ENCODE measurements around the gene TUBB6. TPM values are rescaled to one million over a fixed set of nuclear protein-coding genes. Genes with fewer than 3 reads are reported as not detected.

The TUBB6 gene
- total RNA-seq (2022; extraction: Qiagen RNA extraction), result 199 to 228 TPM (median 208 TPM) in 5 replicates

GRCh38 chr18:12307701-12308385 is at the start of gene TUBB6:
TUBB6 (plus strand) TSS chr18:12308241; CDS start chr18:12308293, 52 bp downstream.

Other genes with a start within 250 kb of the TUBB6 start
- gene ANKRD62, start 214.4 kb upstream of the TUBB6 start, total RNA-seq (2022; extraction: Qiagen RNA extraction), result not detected in 5 replicates
- not detected in 5 replicates for gene CIDEA, start 53.9 kb upstream of the TUBB6 start, total RNA-seq (2022; extraction: Qiagen RNA extraction)
- gene AFG3L2, start 69.0 kb downstream of the TUBB6 start, total RNA-seq (2022; extraction: Qiagen RNA extraction), result 34.7 to 46.5 TPM (median 36.9 TPM) in 5 replicates
- 6.4 to 9.5 TPM (median 6.6 TPM) in 5 replicates for gene PRELID3A, start 99.7 kb downstream of the TUBB6 start, total RNA-seq (2022; extraction: Qiagen RNA extraction)

Data from A549 treated with AZD2906 at 1 μM for 4 hours (cell line).